IPS-11a (cell line): Measurements from ENCODE around the gene ZNF417.
"Not testable (repeated sequence)": the region's sequence is repeated elsewhere in the genome, so short reads cannot be mapped to it uniquely, and the experiment has no call there.

Experiments
- H3K4me3 ChIP-seq: one replicate; pipeline ENCODE4 v1.5.1; 2013; ENCODE audit warnings: low read depth, low read length, control low read depth

ZNF417 gene

DNA sequence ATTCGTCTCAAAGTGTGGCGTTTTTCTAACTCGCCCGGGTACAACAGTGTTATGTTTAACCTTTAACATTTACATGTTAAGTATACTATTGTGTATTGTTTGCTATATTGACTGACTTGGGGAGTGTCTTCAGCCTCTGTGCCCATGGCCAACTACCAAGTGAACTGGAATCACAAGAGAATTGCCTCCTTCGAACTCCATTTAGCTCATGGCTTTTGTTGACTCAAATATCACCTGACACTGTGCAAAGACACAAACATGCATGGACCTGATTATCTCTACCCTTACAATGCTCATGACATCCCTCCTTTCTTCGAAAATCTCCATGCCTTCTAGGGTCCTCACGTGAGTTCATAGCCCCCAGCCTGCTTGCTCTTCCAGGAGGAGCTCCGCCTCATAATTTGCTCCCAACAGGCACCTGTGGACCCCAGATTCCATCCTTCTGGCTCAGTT is 28.3 kb downstream of the ZNF417 start:
- H3K4me3 ChIP-seq = peak overlapping the region; percentile 85

DNA sequence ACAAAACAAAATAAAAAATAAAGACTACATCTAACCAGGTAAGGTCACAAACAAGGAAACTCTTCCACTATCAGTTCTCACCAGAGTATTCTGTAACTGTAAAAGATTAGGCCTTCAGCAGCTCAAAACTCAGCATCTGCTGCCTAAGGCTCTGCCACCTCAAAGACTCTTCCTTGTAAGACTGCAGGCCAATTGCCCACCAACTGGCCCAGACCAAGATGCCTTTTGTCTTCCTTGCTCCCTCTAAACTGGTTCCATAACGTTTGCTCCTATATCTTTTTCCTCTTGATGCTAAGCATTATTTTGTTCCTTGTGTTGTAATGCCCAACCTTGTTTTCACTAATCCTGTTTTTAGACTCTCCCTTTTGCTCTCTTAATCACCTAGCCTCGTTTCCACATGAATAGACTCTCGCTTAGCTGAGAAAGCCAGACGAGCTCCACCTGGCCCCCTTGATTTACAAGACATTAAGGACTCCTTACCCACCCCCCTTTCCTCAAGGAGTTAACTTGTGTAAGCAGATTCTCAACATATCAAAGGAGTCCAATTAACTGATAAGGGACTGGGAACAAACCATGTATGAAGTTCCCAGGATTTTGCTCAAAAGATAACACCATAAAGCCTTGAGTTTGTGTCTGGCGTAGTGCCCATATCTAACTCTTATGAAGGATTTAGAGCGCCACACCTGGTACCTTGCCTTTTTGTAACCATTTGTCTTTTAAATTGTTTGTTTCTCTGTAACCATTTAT is 29.0 kb downstream of the ZNF417 start:
- H3K4me3 ChIP-seq = peak overlapping the region; percentile 85

DNA sequence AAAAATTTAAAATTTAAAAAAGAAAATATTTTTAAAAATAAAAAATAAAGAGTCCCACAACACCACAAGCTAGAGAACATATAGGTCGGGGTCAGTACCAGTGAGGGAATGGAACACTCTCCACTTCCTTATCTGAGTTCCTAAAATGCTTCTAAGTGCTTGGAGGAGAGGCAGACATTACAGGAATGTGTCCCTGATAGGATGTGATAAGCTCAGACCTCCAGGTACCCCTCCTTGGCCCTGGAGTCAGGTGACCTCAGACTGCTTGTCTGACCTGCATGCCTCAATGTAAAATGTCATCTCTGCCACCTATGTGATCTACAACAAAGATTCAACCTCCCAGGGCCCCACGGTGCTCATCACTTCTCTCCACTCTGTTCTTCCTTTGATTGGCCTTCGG is 30.3 kb downstream of the ZNF417 start:
- H3K4me3 ChIP-seq = no peak overlapping the region

DNA sequence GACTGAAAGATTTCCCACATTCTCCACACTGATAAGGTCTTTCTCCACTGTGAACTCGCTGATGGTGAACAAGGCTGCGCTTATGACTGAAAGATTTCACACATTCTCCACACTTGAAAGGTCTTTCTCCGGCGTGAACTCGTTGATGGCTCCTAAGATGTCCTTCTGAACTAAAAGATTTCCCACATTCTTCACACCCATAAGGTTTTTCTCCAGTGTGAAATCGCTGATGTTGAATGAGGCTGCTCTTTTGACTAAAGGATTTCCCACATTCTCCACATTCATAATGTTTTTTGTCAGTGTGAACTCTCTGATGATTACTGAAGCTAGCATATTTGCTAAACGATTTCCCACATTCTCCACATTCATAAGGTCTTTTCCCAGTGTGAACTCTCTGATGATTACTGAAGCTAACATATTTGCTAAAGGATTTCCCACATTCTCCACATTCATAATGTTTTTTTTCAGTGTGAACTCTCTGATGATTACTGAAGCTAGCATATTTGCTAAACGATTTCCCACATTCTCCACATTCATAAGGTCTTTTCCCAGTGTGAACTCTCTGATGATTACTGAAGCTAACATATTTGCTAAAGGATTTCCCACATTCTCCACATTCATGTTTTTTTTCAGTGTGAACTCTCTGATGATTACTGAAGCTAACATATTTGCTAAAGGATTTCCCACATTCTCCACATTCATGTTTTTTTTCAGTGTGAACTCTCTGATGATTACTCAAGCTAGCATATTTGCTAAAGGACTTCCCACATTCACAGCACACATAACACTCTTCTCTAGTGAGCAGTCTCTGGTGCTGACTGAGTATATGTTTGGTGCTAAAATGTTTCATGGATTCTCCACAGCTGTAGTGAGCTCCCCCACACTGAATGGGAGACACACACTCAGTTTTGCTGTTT is 42.3 kb downstream of the ZNF417 start:
- not testable (repeated sequence) for H3K4me3 ChIP-seq

DNA sequence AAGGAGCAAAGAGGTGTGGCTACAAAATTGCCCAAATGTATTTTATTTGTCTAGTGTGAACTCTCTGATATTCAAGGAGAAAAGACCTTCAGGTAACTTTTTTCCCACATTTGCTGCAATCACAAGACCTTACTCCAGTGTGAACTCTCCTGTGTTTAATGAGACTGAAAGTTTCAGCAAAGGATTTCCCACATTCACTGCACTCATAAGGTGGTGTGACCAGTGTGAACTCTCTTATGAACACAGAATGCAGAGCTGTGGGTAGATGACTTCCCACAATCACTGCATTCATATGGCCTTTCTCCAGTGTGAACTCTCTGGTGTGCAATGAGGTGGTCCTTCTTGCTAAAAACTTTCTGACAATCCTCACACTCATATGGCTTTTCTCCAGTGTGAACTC is 43.9 kb downstream of the ZNF417 start:
- H3K4me3 ChIP-seq = no peak overlapping the region

DNA sequence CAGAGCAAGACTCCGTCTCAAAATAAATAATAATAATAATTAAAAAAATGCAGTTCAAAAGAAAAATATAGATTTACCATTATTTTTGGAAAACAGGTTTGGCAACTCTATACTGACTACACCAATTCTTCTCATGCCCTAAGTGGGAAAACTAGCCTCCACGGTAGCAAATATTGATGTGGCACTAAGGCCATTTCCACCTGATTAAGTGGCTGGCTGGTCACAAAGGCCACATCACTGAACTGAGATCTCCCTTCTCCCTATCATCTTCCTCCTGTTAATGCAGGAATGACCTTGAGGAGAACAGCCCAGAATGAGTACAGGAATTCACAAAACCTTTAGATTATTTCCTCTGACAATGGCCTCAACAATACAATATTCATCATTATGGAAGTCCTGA is 46.2 kb downstream of the ZNF417 start:
- no peak overlapping the region for H3K4me3 ChIP-seq

DNA sequence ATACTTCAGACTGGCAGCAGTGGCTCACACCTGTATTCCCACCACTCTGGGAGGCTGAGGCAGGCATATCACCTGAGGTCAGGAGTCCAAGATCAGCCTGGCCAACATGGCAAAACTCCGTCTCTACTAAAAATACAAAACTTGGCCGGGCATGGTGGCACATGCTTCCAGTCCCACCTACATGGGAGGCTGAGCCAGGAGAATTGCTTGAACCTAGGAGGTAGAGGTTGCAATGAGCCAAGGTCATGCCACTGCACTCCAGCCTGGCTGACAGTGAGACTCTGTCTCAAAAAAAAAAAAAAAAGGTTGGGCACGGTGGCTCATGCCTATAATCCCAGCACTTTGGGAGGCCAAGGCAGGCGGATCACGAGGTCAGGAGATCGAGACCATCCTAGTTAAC is 46.7 kb downstream of the ZNF417 start:
- H3K4me3 ChIP-seq = not testable (repeated sequence)

DNA sequence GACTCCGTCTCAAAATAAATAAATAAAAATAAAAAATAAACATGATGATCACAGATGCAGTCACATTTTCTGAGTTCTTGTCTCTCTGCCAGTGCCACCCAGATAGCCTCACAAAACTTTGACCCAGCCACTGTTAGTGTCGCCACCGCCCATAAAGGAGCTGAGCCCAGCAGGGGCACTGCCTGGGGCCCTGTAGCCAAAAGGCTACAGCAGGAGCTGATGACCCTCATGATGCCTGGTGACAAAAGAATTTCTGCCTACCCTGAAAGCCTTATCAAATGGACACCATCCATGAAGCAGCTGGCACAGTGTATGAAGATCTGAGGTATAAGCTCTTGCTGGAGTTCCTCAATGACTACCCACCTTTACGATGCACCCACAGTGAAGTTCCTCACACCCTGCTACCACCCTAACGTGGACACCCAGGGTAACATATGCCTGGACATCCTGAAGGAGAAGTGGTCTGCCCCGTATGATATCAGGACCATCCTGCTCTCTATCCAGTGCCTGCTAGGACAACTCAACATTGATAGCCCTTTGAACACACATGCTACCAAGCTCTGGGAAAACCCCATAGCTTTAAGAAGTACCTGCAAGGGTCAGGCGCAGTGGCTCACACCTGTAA is 48.4 kb downstream of the ZNF417 start:
- no peak overlapping the region for H3K4me3 ChIP-seq
